ENCODE measurements around the gene ARHGEF38.

The ARHGEF38 gene

DNA sequence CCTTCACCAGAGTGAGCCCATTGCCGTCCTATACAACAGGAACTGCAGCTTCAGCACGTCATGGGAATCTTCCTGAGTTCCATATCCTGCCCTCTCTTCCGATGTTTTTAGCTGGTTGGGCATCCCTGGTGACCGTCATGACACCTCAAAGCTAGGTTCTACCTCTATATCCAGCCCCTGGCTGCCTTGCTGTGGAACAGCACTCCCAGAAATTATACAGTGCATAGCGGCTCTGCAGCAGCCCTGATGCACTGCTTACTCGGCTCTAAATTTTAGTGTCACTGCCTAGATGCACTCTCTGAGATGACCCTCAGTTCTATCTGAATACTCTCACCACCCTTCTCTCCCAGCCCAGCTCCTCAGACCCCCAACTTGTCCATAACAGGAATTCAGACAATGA lies 44.3 kb downstream of the ARHGEF38 start:
- no peak overlapping the region for H3K4me3 ChIP-seq (ENCODE audit: low read depth, low read length)
- no peak for DNase-seq (ENCODE audit: low read depth)
- no peak for TF ChIP-seq CTCF (conservative IDR thresholded peaks at IDR 0.05; ENCODE audit: low read depth, low read length)

GRCh38 chr4:105598052-105598451 lies 45.6 kb downstream of the ARHGEF38 start:
- no peak overlapping the region for H3K4me3 ChIP-seq (ENCODE audit: low read depth, low read length)
- DNase-seq (ENCODE audit: low read depth): no peak
- TF ChIP-seq CTCF (conservative IDR thresholded peaks at IDR 0.05; ENCODE audit: low read depth, low read length): no peak

DNA sequence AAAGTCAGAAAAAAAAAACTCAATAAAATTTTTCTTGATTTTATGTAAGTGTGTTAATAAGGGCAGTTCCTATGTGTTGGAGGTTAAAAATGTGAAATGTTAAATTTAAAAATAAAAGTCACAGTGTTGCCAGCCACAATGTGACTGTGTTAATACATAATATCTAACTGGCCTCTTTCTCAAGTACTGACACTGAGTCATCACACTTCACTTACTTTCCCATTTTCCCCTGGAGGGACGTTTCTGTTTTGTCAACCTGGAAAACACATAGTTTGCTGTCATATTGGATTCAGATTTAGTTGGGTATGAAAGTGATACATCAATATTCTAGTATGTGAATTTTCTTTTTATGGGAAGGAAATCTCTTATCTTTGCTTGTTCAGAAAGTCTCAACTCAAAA lies 46.4 kb downstream of the ARHGEF38 start:
- no peak for DNase-seq (ENCODE audit: low read depth)
- H3K4me3 ChIP-seq (ENCODE audit: low read depth, low read length): no peak overlapping the region
- TF ChIP-seq CTCF (conservative IDR thresholded peaks at IDR 0.05; ENCODE audit: low read depth, low read length): no peak

GRCh38 chr4:105599482-105599881 lies 47.1 kb downstream of the ARHGEF38 start:
- DNase-seq (ENCODE audit: low read depth): no peak
- H3K4me3 ChIP-seq (ENCODE audit: low read depth, low read length): no peak overlapping the region
- TF ChIP-seq CTCF (conservative IDR thresholded peaks at IDR 0.05; ENCODE audit: low read depth, low read length): no peak

DNA sequence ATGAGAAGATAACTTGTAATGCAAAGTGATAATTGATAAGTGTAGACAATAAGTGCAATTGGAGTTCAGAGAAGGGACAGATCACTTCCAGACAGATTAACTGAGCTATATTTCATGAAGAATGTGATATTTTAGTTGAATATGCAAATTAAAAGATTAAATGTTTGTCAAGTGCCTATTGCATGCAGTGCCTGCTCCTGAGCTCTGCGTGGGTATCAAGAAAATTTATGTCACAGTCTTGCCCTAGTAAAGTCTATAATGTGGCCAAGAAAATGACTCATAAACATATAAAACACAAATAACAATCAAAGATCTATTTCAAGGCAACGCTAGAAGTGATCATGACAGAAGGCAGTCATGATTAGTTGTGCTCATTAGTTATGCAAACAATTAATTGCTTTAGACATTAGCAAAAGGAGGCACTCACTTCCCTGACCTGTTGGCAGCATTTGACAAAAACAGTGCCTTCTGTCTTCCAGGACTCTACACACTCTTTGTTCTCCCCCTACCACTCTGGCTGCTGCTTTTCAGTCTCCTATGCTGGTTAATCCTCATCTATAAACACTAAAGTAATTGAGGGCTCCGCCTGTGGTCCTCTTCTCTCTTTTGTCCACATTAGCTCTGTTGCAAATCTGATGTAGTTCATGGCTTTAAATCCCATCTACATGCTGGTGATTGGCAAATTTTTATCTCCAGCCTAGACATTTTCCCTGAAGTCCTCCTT lies 47.7 kb downstream of the ARHGEF38 start:
- TF ChIP-seq CTCF (conservative IDR thresholded peaks at IDR 0.05; ENCODE audit: low read depth, low read length): no peak
- DNase-seq (ENCODE audit: low read depth): no peak
- no peak overlapping the region for H3K4me3 ChIP-seq (ENCODE audit: low read depth, low read length)

DNA sequence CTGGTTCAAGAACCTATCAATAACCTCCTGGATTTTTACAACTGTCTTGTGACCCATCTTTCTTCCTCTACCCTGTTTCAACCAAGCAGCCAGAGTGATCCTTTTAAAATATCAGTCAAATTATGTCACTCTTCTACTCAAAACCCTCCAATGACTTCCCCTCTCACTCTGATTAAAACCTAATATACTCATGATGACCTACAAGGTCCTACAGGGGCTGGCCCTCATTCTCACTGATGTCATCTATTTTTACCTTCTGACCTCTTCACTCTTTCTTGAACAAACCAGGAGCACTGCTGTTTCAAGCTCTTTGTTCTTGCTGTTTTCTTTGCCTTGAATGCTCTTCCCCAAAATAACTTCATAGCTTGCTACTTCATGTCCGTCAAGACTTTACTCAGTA lies 48.5 kb downstream of the ARHGEF38 start:
- no peak overlapping the region for H3K4me3 ChIP-seq (ENCODE audit: low read depth, low read length)
- no peak for DNase-seq (ENCODE audit: low read depth)
- no peak for TF ChIP-seq CTCF (conservative IDR thresholded peaks at IDR 0.05; ENCODE audit: low read depth, low read length)

GRCh38 chr4:105601406-105601805 lies 49.0 kb downstream of the ARHGEF38 start:
- H3K4me3 ChIP-seq (ENCODE audit: low read depth, low read length): no peak overlapping the region
- no peak for DNase-seq (ENCODE audit: low read depth)
- no peak for TF ChIP-seq CTCF (conservative IDR thresholded peaks at IDR 0.05; ENCODE audit: low read depth, low read length)
